CD4-positive, alpha-beta T cell treated with Interleukin-10 for 1 hour (primary cell): ENCODE results near the gene LRRC45.

Source experiments
- DNase-seq: peaks from one replicate; pipeline ENCODE4 v3.0.0-alpha.2; 2020

The LRRC45 gene

DNA sequence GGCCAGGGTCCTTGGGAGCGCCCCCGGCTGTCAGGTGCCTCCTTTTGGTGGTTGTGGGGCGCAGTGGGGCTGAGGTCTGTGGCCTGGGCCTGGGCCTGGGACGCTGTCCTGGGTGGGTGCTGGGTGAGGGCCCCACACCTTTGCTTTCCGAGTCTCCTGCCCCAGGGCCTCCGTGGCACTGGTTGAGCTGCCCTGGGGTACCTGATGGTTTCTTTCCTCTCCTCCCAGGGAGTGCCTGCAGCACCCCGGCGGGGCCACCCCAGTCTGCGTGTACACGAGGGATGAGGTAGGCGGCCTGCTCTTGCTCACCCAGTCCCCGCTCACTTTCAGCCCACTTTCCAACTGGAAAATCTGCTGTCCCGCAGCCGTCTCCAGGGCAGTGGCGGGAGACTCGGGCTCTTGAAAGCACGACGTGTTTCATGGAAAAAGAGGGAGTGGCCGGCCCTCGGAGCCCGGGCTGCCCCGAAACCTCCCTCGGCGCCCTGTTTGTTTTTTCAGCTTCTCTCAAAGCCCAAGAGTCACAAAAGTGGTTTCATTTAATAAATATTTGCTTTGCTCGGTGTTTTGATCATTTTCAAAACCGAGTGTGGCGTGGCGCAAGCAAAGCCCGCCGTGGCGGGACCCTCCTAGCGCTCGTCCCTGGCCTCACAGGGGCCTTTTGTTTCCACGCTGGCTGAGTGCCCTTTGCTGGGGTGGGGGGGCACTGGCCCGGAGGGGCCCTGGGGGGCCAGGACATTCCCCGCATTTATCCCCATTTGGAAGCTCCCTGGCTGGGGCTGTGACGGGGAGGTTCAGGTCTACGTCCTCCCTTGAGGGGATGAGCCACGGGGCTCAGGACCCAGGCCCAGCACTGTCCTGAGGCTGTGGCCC is 28.3 kb upstream of the LRRC45 start:
- no peak for DNase-seq

GRCh38 chr17:81995463-81996231 is 27.5 kb upstream of the LRRC45 start:
- no peak for DNase-seq

- no peak for DNase-seq
These were observed 26.8 kb upstream of the LRRC45 start for GRCh38 chr17:81996232-81996756.

DNA sequence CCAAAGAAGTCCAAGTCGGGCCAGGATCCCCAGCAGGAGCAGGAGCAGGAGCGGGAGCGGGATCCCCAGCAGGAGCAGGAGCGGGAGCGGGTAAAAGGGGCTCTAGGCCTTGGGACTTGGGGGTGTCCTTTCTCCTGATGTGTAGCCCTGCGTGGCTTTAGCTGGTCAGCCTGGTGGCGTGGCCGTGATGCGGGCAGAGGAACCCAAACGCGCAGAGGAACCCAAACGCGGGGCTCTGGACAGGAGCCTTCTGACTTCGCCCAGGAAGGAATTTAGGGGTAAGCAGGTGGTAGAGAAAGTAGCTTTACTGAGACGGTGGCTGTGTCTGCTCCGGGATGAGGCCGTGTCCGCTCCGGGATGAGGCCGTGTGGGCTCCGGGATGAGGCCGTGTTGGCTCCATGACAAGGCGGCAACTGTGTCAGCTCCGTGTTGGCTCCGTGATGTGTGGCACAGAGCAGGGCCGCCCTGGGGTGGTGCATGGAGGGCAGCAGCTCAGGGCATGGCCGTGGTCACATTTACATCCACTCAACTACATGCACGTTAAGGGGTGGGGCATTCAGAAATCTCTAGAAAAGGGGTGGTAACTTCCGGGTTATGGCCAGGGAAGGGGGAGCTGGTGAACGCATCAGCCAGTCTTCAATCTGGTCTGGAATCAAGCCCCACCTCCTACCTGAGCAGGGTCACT is 26.2 kb upstream of the LRRC45 start:
- no peak for DNase-seq

GRCh38 chr17:81998212-81998611 is 24.9 kb upstream of the LRRC45 start:
- DNase-seq = no peak

DNA sequence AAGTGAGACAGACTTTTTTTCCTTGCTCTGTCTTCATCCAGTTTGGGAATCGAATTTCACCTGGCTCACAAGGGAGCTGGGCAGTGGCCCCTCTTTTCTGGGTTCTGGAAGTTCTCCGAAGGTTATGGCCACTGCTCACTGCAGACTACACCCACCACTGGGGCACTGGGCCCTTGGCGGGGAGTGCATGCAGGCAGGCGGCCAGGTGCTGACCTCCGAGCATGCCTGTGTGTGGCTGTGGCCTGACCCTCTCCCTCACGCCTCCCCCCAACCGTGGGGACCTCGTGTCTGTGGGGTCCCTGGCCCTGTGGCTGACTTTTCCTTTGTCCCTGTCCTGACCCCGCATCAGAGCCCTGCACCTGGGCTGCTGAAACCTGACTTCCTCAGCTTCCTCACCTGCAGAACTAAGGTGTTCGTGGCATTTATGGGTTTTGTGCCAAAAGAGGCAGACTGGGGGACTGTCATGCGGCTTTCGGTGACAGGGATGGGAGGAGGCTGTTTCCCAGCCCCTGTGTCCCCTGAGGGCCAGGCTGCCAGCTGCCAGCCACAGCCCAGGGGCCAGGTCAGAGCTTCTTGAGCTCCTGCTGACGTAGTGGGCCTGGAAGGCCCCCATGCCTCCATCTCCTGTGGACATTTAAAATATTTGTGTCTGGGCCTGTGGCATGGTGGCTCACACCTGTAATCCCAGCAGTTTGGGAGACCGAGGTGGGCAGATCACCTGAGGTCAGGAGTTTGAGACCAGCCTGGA is 24.2 kb upstream of the LRRC45 start:
- no peak for DNase-seq

DNA sequence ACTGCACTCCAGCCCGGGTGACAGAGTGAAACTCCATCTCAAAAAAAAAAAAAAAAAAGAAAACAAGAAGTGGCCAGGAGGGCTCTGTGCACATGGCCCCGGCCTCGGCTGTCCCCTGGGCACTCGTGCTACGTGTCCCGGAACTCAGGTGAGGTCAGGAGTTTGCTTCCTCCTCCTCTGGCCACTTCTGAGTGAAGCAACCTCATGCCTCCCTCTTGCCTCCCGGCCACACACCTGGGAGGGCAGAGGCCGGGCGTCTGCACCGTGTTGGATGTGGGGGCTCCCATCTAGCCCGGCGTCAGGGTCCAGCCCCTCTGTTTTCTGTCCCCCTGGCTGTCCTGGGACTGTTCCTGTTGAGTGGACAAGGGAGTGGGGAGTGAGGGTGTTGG is 23.5 kb upstream of the LRRC45 start:
- no peak for DNase-seq

DNA sequence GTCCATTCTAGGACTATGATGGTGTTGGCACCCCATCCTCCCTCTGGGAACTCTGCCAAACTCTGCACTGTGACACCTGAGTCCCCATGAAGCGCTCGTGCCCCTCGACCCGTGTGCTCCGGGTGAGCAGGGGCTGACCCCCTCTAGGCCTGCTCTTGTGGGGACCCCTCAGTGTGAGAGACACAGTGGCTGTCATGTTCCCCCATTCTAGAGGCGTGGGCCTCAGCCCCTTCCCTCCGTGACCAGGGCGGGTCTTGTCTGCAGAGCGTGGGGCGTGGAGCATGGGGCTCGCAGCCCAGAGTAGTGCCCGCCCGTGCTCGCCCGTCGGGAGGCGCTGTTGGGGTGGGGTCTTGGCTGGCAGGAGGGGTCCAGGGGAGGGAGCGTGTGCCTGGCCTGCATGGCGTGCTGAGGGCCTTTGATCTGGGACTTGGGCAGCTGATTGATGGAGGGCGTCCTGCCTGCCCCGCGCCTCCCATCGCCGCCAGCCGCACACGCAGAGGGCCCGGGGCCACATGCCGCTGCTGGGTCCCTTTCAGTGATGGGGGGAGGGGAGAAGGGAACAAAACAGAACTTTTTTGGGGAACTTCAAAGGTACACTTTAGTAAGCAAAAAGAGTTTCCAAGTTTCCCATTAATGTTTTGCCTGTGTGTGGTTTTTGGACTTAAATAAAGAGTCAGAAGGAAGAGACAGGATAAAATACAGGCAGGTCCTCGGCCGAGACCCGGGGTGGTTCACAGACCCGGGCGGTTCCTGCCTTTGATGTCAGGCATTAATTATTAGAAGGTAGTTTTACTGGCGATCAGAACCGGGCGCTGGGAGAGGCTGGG is 22.9 kb upstream of the LRRC45 start:
- no peak for DNase-seq

- DNase-seq = no peak
These were observed 22.1 kb upstream of the LRRC45 start for GRCh38 chr17:82000803-82001570.

DNA sequence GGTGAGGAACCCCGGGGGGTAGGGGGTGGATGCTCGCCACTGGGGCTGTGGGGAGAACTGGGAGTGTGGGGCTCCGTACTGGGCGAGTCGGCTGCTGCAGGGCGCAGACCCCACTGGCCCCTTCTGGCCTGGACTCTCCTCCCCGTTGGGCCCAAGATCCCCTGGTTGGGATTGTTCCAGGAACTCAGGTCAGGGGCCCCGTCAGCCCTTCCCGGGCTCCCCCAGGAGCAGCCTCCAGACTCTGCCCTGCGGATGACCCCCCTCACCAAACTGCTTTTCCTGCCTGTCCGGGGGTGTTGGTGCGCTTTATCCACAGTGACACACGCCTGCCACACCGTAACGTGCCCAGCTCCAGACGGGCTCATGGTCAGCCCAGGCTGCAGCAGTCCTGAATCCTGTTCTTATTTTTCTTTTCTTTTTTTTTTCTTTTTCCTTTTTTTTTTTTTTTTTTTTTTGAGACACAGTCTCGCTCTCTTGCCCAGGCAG is 21.5 kb upstream of the LRRC45 start:
- no peak for DNase-seq

- DNase-seq = no peak
These were observed 19.4 kb upstream of the LRRC45 start for GRCh38 chr17:82003411-82004381.

DNA sequence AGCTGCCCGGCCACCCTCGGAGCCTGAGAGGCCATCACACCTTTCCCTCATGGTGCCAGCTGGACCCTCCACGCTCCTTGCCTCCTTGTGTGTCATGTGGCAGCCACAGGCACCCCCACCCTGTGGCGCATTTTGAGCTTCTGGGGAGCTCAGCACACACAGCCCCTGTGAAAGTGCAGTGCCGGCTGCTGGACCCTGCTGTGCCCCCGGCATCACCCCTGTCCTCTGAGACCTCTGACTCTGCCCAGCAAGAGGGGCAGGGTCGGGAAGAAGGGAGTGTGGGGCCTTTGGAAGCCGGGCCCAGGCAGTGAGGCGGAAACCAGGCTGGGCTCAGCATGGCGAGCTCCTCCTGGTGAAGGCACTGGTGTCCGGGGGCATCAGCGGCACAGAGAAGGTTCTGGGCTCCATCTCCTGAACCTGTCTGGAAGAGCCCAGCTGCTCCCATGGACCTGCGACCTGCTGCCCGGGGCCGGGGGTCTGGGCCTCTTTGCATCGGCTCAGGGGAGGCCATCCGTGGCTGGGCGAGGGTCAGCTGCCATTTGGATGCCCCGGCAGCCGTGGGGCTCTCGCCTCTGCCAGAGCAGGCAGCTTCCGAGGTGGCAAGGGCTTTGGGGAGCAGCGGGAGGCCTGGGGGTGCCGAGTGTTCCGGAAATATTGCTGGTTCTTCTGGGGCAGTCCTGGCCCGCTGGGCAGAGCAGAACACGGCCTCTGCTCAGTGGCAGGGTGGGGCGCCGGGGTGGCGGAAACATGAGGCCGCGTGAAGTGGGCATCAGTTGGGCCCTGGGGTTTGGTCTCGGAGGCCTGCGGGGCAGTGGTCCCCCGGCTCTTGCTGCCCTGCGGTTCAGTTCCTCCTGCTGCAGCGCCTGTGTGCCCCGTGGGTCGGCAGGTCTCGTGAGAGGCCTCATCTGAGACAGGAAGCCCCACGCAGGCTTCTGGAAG is 18.3 kb upstream of the LRRC45 start:
- no peak for DNase-seq

DNA sequence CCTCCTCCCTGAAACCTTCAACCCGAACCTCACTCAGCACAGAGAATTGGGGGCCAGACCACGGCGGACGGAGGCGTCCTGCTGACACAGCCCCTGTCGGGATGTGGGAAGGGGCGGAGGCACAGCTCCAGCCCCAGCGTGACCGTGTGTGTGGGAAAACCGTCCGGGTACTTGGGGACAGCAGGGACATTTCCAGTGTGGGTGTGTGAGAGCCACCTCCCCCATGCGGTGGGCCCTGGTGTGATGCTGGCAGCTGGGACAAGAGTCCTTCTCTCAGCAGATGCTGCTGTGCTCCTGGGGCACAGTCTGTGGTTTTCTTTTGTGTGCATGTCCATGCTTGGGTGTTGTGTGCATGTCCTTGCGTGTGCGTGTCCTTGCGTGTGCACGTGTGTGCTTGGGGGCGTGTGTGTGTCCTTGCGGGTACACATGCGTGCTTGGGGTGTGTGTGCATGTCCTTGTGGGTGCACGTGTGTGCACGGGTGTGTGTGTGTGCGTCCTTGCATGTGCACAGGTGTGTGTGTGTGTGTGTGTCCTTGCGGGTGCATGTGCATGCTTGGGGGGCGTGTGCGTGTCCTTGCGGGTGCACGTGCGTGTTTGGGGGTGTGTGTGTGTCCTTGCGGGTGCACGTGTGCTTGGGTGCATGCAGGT is 17.3 kb upstream of the LRRC45 start:
- DNase-seq = no peak

DNA sequence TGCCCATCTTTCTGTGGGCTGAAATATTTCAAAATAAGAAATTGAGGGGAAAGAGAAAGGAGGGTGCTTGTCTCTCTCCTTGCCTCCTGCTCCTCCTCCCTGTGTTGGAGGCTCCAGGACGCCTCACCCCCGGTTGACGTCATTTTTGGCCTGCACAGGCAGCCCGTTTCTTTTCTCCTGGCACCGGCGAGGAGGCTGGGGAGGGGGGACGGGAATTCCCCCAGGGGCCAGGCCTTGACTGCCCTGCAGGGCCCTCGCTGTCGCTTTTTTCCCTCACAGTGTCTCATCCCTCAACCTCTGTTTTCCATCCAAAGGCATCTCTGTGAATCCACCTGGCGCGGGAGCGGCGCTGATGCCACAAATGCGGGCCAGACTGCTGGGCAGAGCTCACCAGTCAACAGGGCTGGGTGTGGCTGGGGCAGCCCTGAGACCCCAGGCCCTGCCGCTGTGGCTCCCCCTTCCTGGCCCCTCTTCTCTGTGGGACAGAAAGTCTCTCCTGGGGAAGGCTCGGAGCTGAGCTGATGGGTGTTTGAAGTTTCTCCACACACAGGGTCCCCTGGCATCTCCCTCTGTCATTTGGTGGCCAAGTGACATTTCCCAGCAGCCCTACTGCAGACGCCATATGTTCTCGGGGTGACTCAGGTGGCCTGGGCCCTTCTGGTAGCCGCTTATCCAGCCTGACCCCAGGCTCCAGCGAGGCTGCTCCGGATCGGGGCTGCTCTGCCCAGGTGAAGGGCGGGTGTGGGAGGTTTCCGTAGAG is 16.5 kb upstream of the LRRC45 start:
- no peak for DNase-seq

GRCh38 chr17:82007228-82007494 is 15.9 kb upstream of the LRRC45 start:
- no peak for DNase-seq

DNA sequence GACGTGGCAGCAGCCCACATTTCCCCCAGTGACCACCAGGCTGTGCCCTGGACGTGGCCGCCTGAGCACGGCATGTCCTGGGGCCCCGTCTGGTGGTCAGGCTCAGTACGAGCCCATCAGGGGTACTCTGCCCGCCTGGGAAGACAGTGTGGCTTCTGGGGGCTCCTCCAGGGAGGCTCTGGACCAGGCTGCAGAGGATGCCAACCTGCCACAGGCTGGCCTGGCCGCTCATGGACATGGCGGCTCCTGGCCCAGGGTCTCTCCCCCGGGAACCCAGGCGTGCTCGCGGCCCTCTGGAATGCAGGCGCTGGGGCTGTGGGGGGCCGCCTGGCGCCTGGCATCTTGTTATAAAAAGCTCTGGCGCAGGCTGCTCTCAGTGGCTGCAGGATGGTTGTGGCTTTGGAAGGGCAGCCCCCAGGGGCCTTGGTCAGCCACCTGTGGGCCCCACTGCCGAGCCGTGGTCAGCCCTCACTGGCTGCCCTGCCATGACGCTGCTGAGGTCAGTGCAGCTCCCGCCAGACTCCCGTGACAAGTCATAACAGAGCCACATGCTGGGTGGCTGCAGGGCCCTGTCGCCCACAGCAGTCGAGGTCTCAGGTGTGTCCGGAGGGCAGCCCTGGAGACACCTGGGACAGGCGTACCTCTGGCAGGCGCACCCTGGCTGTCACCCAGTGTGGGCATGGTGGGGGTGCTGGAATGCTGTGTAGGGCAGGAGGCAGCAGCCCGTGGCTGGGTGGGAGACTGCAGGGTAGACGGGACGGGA is 15.4 kb upstream of the LRRC45 start:
- no peak for DNase-seq
